ENCODE results near the gene NEDD4L.

The NEDD4L gene

GRCh38 chr18:58268849-58269248, 224.8 kb downstream of the NEDD4L start:
- Histone ChIP-seq H3K79me1 (ENCODE audit: low read length) (peaks cover 11% of the 10 kb centered on the region), H3K18ac (ENCODE audit: low read length) (no peak overlapping the region), H2BK5ac (ENCODE audit: low read depth, low read length, poor library complexity) (no peak overlapping the region), H3K79me2 (ENCODE audit: control insufficient read depth, insufficient read depth, low read length, poor library complexity) (no peaks in the 10 kb centered on the region), H2BK12ac (ENCODE audit: low read length) (no peak overlapping the region), H4K8ac (ENCODE audit: low read depth, low read length) (no peak overlapping the region), H3K4ac (ENCODE audit: low read depth, low read length) (no peak overlapping the region), H3K4me3 (ENCODE audit: low read depth, low read length) (no peak overlapping the region), H3K27me3 (ENCODE audit: insufficient read depth, low read length) (no peaks in the 10 kb centered on the region), H3K9me3 (ENCODE audit: insufficient read depth, low read depth, low read length) (peaks cover 1% of the 10 kb centered on the region), H2AK5ac (ENCODE audit: low read length) (no peak overlapping the region), H3K9ac (ENCODE audit: low read length) (no peak overlapping the region), H4K12ac (ENCODE audit: low read depth, low read length) (no peak overlapping the region), H3K27ac (ENCODE audit: low read depth, low read length) (peak overlapping the region; percentile 74), H3K23ac (ENCODE audit: low read length) (no peak overlapping the region), H3K4me1 (ENCODE audit: control insufficient read depth in 1 of 2, insufficient read depth in 2 of 2, low read length in 2 of 2) (peaks cover 16 to 27% of the 10 kb centered on the region in 2 experiments), H3K4me2 (ENCODE audit: low read length) (no peak overlapping the region), H4K91ac (ENCODE audit: low read depth, low read length) (no peak overlapping the region), H2AFZ (ENCODE audit: insufficient read depth, low read length, poor library complexity) (no peak overlapping the region), H2BK120ac (ENCODE audit: insufficient read depth, low read length, poor library complexity) (no peak overlapping the region), H3K36me3 (ENCODE audit: control insufficient read depth in 1 of 2, insufficient read depth in 2 of 2, low read length in 2 of 2) (no peaks in the 10 kb centered on the region), H3K14ac (ENCODE audit: low read length) (no peak overlapping the region)
- DNase-seq, result peak; percentile 83 to 92
- WGBS (ENCODE audit: extremely low coverage, insufficient coverage, insufficient read length), result no CpG with 5 or more reads among the region's 2 CpGs

GRCh38 chr18:58269931-58270330, 225.9 kb downstream of the NEDD4L start:
- H3K27ac ChIP-seq (ENCODE audit: low read depth, low read length), result peak overlapping the region; percentile 65
- H3K79me2 ChIP-seq (ENCODE audit: control insufficient read depth, insufficient read depth, low read length, poor library complexity), result no peaks in the 10 kb centered on the region
- DNase-seq, result peak; percentile 82 to 93
- peak overlapping the region; percentile 86 for H3K18ac ChIP-seq (ENCODE audit: low read length)
- H4K12ac ChIP-seq (ENCODE audit: low read depth, low read length), result no peak overlapping the region
- peak overlapping the region; percentile 76 for H4K91ac ChIP-seq (ENCODE audit: low read depth, low read length)
- no peaks in the 10 kb centered on the region for H3K27me3 ChIP-seq (ENCODE audit: insufficient read depth, low read length)
- peaks cover 7% of the 10 kb centered on the region for H3K79me1 ChIP-seq (ENCODE audit: low read length)
- peak overlapping the region; percentile 35 for H2AFZ ChIP-seq (ENCODE audit: insufficient read depth, low read length, poor library complexity)
- WGBS (ENCODE audit: extremely low coverage, insufficient coverage, insufficient read length), result no CpG with 5 or more reads among the region's 5 CpGs
- H3K4me1 ChIP-seq (ENCODE audit: control insufficient read depth in 1 of 2, insufficient read depth in 2 of 2, low read length in 2 of 2), result peaks cover 14 to 23% of the 10 kb centered on the region in 2 experiments
- H3K4me3 ChIP-seq (ENCODE audit: low read depth, low read length), result no peak overlapping the region
- H3K14ac ChIP-seq (ENCODE audit: low read length), result no peak overlapping the region
- H3K9me3 ChIP-seq (ENCODE audit: insufficient read depth, low read depth, low read length), result peaks cover 1% of the 10 kb centered on the region
- no peak overlapping the region for H2AK5ac ChIP-seq (ENCODE audit: low read length)
- peak overlapping the region; percentile 87 for H2BK5ac ChIP-seq (ENCODE audit: low read depth, low read length, poor library complexity)
- peak overlapping the region; percentile 91 for H2BK120ac ChIP-seq (ENCODE audit: insufficient read depth, low read length, poor library complexity)
- no peak overlapping the region for H3K23ac ChIP-seq (ENCODE audit: low read length)
- peaks cover 0 to 1% of the 10 kb centered on the region in 2 experiments for H3K36me3 ChIP-seq (ENCODE audit: control insufficient read depth in 1 of 2, insufficient read depth in 2 of 2, low read length in 2 of 2)
- H4K8ac ChIP-seq (ENCODE audit: low read depth, low read length), result peak overlapping the region; percentile 71
- peak overlapping the region; percentile 52 for H3K4ac ChIP-seq (ENCODE audit: low read depth, low read length)
- H3K4me2 ChIP-seq (ENCODE audit: low read length), result peak overlapping the region; percentile 17
- H2BK12ac ChIP-seq (ENCODE audit: low read length), result peak overlapping the region; percentile 84
- no peak overlapping the region for H3K9ac ChIP-seq (ENCODE audit: low read length)

- H3K27ac ChIP-seq (ENCODE audit: low read depth, low read length), result peak overlapping the region; percentile 65
- H4K12ac ChIP-seq (ENCODE audit: low read depth, low read length), result no peak overlapping the region
- H4K91ac ChIP-seq (ENCODE audit: low read depth, low read length), result peak overlapping the region; percentile 76
- H3K14ac ChIP-seq (ENCODE audit: low read length), result no peak overlapping the region
- H3K9ac ChIP-seq (ENCODE audit: low read length), result no peak overlapping the region
- H2BK120ac ChIP-seq (ENCODE audit: insufficient read depth, low read length, poor library complexity), result peak overlapping the region; percentile 91
- no peaks in the 10 kb centered on the region for H3K79me2 ChIP-seq (ENCODE audit: control insufficient read depth, insufficient read depth, low read length, poor library complexity)
- H2BK5ac ChIP-seq (ENCODE audit: low read depth, low read length, poor library complexity), result peak overlapping the region; percentile 87
- H2AK5ac ChIP-seq (ENCODE audit: low read length), result no peak overlapping the region
- peak overlapping the region; percentile 52 for H3K4ac ChIP-seq (ENCODE audit: low read depth, low read length)
- H3K18ac ChIP-seq (ENCODE audit: low read length), result peak overlapping the region; percentile 86
- no peak overlapping the region for H3K23ac ChIP-seq (ENCODE audit: low read length)
- H4K8ac ChIP-seq (ENCODE audit: low read depth, low read length), result peak overlapping the region; percentile 71
- H3K9me3 ChIP-seq (ENCODE audit: insufficient read depth, low read depth, low read length), result peaks cover 1% of the 10 kb centered on the region
- H3K4me2 ChIP-seq (ENCODE audit: low read length), result peak overlapping the region; percentile 17
- H3K36me3 ChIP-seq (ENCODE audit: control insufficient read depth in 1 of 2, insufficient read depth in 2 of 2, low read length in 2 of 2), result peaks cover 0 to 1% of the 10 kb centered on the region in 2 experiments
- no peak for DNase-seq
- peak overlapping the region; percentile 84 for H2BK12ac ChIP-seq (ENCODE audit: low read length)
- peaks cover 14 to 23% of the 10 kb centered on the region in 2 experiments for H3K4me1 ChIP-seq (ENCODE audit: control insufficient read depth in 1 of 2, insufficient read depth in 2 of 2, low read length in 2 of 2)
- no peak overlapping the region for H3K4me3 ChIP-seq (ENCODE audit: low read depth, low read length)
- no CpG with 5 or more reads among the region's 4 CpGs for WGBS (ENCODE audit: extremely low coverage, insufficient coverage, insufficient read length)
- peaks cover 6% of the 10 kb centered on the region for H3K79me1 ChIP-seq (ENCODE audit: low read length)
- H3K27me3 ChIP-seq (ENCODE audit: insufficient read depth, low read length), result no peaks in the 10 kb centered on the region
- H2AFZ ChIP-seq (ENCODE audit: insufficient read depth, low read length, poor library complexity), result peak overlapping the region; percentile 35
Observed at GRCh38 chr18:58270396-58270795, 226.4 kb downstream of the NEDD4L start.

- Histone ChIP-seq H2BK5ac (ENCODE audit: low read depth, low read length, poor library complexity) (no peak overlapping the region), H3K27ac (ENCODE audit: low read depth, low read length) (no peak overlapping the region), H3K4me3 (ENCODE audit: low read depth, low read length) (no peak overlapping the region), H2AFZ (ENCODE audit: insufficient read depth, low read length, poor library complexity) (no peak overlapping the region), H2AK5ac (ENCODE audit: low read length) (no peak overlapping the region), H3K18ac (ENCODE audit: low read length) (no peak overlapping the region), H4K8ac (ENCODE audit: low read depth, low read length) (no peak overlapping the region), H3K23ac (ENCODE audit: low read length) (no peak overlapping the region), H2BK12ac (ENCODE audit: low read length) (no peak overlapping the region), H3K4ac (ENCODE audit: low read depth, low read length) (no peak overlapping the region), H3K79me2 (ENCODE audit: control insufficient read depth, insufficient read depth, low read length, poor library complexity) (no peaks in the 10 kb centered on the region), H4K12ac (ENCODE audit: low read depth, low read length) (no peak overlapping the region), H3K14ac (ENCODE audit: low read length) (no peak overlapping the region), H3K9ac (ENCODE audit: low read length) (no peak overlapping the region), H3K4me2 (ENCODE audit: low read length) (no peak overlapping the region), H2BK120ac (ENCODE audit: insufficient read depth, low read length, poor library complexity) (no peak overlapping the region), H3K9me3 (ENCODE audit: insufficient read depth, low read depth, low read length) (peaks cover 1% of the 10 kb centered on the region), H3K4me1 (ENCODE audit: control insufficient read depth in 1 of 2, insufficient read depth in 2 of 2, low read length in 2 of 2) (peaks cover 14 to 23% of the 10 kb centered on the region in 2 experiments), H4K91ac (ENCODE audit: low read depth, low read length) (no peak overlapping the region), H3K79me1 (ENCODE audit: low read length) (peaks cover 6% of the 10 kb centered on the region), H3K36me3 (ENCODE audit: control insufficient read depth in 1 of 2, insufficient read depth in 2 of 2, low read length in 2 of 2) (peaks cover 0 to 1% of the 10 kb centered on the region in 2 experiments), H3K27me3 (ENCODE audit: insufficient read depth, low read length) (no peaks in the 10 kb centered on the region)
- DNase-seq, result no peak
- WGBS (ENCODE audit: extremely low coverage, insufficient coverage, insufficient read length), result no CpG with 5 or more reads among the region's 2 CpGs
Observed at GRCh38 chr18:58271770-58272169, 227.7 kb downstream of the NEDD4L start.

All from trophoblast cell (in vitro differentiated cells and primary cell).